SU-DHL-6 (cell line): ENCODE measurements around the gene LRRC2.

Experiments
- CTCF ChIP-seq: fragments of 200-600 bp; sonication (generic); IDR thresholded peaks from one replicate; pipeline ENCODE4 v1.5.1; 2017; ENCODE audit warnings: antibody characterized with exemption, mild to moderate bottlenecking, low read length, moderate library complexity; ENCODE audit not compliant: insufficient read depth, poor library complexity, severe bottlenecking
- EZH2phosphoT487 ChIP-seq: fragments of 200-600 bp; sonication (generic), shearing (Covaris generic); conservative IDR thresholded peaks from 2 replicates; pipeline ENCODE4 v1.6.1; 2018; ENCODE audit warnings: mild to moderate bottlenecking, antibody characterized with exemption, low read length, moderate library complexity, mixed read lengths

- TF ChIP-seq CTCF = no peak
- no peak for TF ChIP-seq EZH2phosphoT487
Observed at GRCh38 chr3:46561511-46561910, 4.6 kb downstream of the LRRC2 start.
